Adrenal gland (tissue), 12 donors: ENCODE results near the gene RNF217. TPM values are rescaled to one million over a fixed set of nuclear protein-coding genes. Genes with fewer than 3 reads are reported as not detected.

Experiments
- DNase-seq, 7 donors: peaks; one replicate each; pipeline ENCODE4 v3.0.0-alpha.2; 2019 to 2020
- H3K27ac ChIP-seq, 5 donors: fragments of 200-600 bp; sonication (generic) in 4 of 5; 1 replicate in 3 of 5; 2 replicates in 2 of 5; pipeline versions ENCODE4 v1.5.1 to v1.8.0; 2016 to 2020; ENCODE audit warnings: mild to moderate bottlenecking in 1 of 5
- H3K27me3 ChIP-seq: fragments of 200-600 bp; 2 replicates; pipeline ENCODE4 v1.8.0; 2021
- H3K36me3 ChIP-seq, 2 donors: fragments of 200-600 bp; replicated peaks in 1 of 2; 1 replicate in 1 of 2; 2 replicates in 1 of 2; pipeline versions ENCODE4 v1.5.1 to v1.8.0; 2018 to 2022
- H3K4me1 ChIP-seq, 2 donors: fragments of 200-600 bp; replicated peaks in 1 of 2; 1 replicate in 1 of 2; 2 replicates in 1 of 2; pipeline versions ENCODE4 v1.5.1 to v1.8.0; 2018 to 2021
- H3K4me3 ChIP-seq, 4 donors: fragments of 200-600 bp; sonication (generic) in 3 of 4; one replicate each; pipeline ENCODE4 v1.5.1; 2016 to 2018
- H3K9me3 ChIP-seq, 3 donors: fragments of 200-600 bp; sonication (generic) in 1 of 3; replicated peaks in 1 of 3; 1 replicate in 2 of 3; 2 replicates in 1 of 3; pipeline versions ENCODE4 v1.5.1 to v1.8.0; 2016 to 2021
- POLR2A ChIP-seq, 2 donors: fragments of 450-650 bp; IDR thresholded peaks; one replicate each; pipeline ENCODE4 v1.6.1; 2017; ENCODE audit warnings: antibody characterized with exemption in 2 of 2, mild to moderate bottlenecking in 2 of 2, moderate library complexity in 1 of 2
- WGBS, 4 donors: extraction: QIAGEN DNeasy Blood & Tissue Kit in 2 of 4; methylation state at CpG; one replicate each; pipeline versions ENCODE4 v1.1.5 to v1.1.7; 2013 to 2017; 5-methylcytosine and 5-hydroxymethylcytosine counted together
- intact Hi-C, 2 donors: fragments of 100-400 bp; cut with DNase I; formaldehyde crosslinking; loops; one replicate each; pipeline versions ENCODE4 v1.14.1 to v1.15.0; 2022 to 2023
- polyA plus RNA-seq, 3 donors: library from polyadenylated mRNA; stranded (reverse); fragments of 200-250 nt in 2 of 3; fragments of 350-450 nt in 1 of 3; fragmentation: Illumina TruSeq in 1 of 3; extraction: RNeasy Lipid Tissue Mini Kit (QIAGEN cat#74804) in 1 of 3; gene quantifications; one replicate each; pipeline ENCODE4 v1.2.3, GENCODE V29; 2013 to 2014
- total RNA-seq, 9 donors: library from RNA; depleted of rRNA in 4 of 9; stranded (reverse); fragments of >200 nt in 4 of 9; fragments of 120-200 nt in 1 of 9; fragmentation: NEBNext Ultra II Directional in 1 of 9; extraction: Animal tissue kit (Norgen Biotek cat#: 25700) in 1 of 9; gene quantifications; one replicate each; pipeline versions ENCODE4 v1.1.0 to v1.2.4, GENCODE V29; 2013 to 2023
- TF ChIP-seq, protein P1 (sequence below), 6 experiments: fragments of 450-650 bp in 4 of 6; fragments of 200-600 bp in 2 of 6; sonication (generic) in 1 of 6; IDR thresholded peaks; 1 replicate in 5 of 6; 2 replicates in 1 of 6; pipeline versions ENCODE4 v1.5.1 to v1.8.0; 2016 to 2021; ENCODE audit warnings: antibody characterized with exemption in 6 of 6, mild to moderate bottlenecking in 2 of 6, moderate library complexity in 1 of 6
- donor health status: healthy with polysubstance abuse.
- donor health status: Bipolar disorder and iron deficiency.
- donor health status: DM: yes; HTN: yes; CAD: no.
- donor health status: DM: no; HTN: no; CAD: no.
- donor health status: DM: no; HTN: no; CAD: no.
- donor health status: DM: yes; HTN: yes; CAD: no.

Gene RNF217
- total and polyA plus RNA-seq, 12 donors = 4.6 to 23.0 (median 11.5) TPM

DNA sequence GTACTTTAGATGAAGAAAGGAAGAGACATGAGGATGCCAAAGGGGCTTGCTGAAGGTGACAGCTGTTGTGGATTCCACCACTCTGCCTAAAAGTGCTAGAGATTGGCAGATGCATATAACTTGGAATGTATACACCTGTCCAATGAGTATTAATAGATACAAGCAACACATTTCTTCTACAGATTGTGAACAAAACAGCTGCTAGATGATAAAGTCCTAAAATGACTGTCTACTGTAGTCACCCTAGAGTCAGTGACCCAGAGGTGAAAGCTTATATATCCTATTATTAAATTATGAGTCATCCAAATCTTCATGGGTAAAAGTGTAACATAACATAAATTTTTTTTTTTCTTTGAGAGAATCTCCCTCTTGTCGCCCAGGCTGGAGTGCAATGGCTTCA, 5.2 kb downstream of the RNF217 start:
- Histone ChIP-seq H3K9me3 (no peaks in the 10 kb centered on the region), H3K27me3 (no peaks in the 10 kb centered on the region), H3K27ac (no peak overlapping the region), H3K4me3 (no peak overlapping the region), H3K4me1 (peaks cover 16 to 28% of the 10 kb centered on the region in 2 donors), H3K36me3 (peaks cover 0 to 9% of the 10 kb centered on the region in 2 donors)
- DNase-seq = no peak
- 95 to 100% (median 98%) methylated on average over 1 of the region's 1 CpG for WGBS, 4 donors
- TF ChIP-seq POLR2A (IDR thresholded peaks at IDR 0.05) = no peak
- TF ChIP-seq, protein P1, sequence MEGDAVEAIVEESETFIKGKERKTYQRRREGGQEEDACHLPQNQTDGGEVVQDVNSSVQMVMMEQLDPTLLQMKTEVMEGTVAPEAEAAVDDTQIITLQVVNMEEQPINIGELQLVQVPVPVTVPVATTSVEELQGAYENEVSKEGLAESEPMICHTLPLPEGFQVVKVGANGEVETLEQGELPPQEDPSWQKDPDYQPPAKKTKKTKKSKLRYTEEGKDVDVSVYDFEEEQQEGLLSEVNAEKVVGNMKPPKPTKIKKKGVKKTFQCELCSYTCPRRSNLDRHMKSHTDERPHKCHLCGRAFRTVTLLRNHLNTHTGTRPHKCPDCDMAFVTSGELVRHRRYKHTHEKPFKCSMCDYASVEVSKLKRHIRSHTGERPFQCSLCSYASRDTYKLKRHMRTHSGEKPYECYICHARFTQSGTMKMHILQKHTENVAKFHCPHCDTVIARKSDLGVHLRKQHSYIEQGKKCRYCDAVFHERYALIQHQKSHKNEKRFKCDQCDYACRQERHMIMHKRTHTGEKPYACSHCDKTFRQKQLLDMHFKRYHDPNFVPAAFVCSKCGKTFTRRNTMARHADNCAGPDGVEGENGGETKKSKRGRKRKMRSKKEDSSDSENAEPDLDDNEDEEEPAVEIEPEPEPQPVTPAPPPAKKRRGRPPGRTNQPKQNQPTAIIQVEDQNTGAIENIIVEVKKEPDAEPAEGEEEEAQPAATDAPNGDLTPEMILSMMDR (IDR thresholded peaks at IDR 0.05) = no peak
- intact Hi-C loops = loop anchor here in 1 of 2 donors (10.0 kb wide), 1 partner anchor 147 kb away; no protein-coding TSS in a partner anchor

DNA sequence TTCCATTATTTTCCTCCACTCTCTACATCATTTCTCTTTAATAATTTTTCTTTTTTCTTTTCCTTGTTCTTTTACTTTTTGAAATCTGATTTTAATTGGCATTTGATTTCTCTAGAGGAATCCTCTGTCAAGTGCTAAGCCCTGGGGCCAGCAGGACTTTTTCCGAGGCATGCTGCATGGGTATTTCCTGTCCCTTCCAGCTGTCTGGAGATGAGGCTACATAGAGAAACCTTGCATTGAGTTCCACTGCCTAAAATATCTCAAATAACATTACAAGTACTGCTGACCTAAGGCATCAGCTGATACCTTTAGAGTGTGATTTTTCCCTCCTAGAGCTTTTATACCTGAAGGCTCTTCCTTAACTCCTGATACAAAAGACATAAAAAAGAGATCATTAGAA, 6.2 kb downstream of the RNF217 start:
- WGBS, 4 donors = 64 to 88% (median 75%) methylated on average over 1 of the region's 1 CpG
- Histone ChIP-seq H3K4me1 (peaks cover 16 to 28% of the 10 kb centered on the region in 2 donors), H3K4me3 (no peak overlapping the region), H3K36me3 (peaks cover 0 to 16% of the 10 kb centered on the region in 2 donors), H3K27me3 (no peaks in the 10 kb centered on the region), H3K9me3 (no peaks in the 10 kb centered on the region), H3K27ac (no peak overlapping the region)
- intact Hi-C loops = loop anchor here in 1 of 2 donors (10.0 kb wide), 1 partner anchor 146 kb away; no protein-coding TSS in a partner anchor
- no peak for TF ChIP-seq POLR2A (IDR thresholded peaks at IDR 0.05)
- TF ChIP-seq, protein P1 (IDR thresholded peaks at IDR 0.05) = no peak
- DNase-seq = no peak

DNA sequence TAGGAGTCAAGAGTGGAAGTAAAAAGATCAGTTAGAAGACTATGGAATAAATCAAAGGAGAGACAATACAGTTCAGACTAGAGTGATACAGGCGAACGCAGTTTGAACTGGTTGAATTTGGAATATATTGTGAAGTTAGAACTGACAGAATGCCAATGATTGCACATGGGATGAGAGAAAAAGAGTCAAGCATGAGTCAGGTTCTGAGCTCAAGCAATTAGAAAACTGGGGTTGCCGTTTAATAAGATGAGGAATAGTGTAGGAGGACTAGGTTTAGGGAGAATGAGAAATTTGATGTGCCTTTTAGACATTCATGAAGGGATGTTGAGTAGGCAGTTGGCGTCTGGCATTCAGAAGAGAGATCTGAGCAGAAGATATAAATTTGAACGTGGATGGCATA, 8.0 kb downstream of the RNF217 start:
- H3K4me3 ChIP-seq = no peak overlapping the region
- TF ChIP-seq, protein P1 (IDR thresholded peaks at IDR 0.05) = no peak
- no peak for TF ChIP-seq POLR2A (IDR thresholded peaks at IDR 0.05)
- no peak overlapping the region for H3K27ac ChIP-seq
- intact Hi-C loops = no loop called here
- H3K9me3 ChIP-seq = no peaks in the 10 kb centered on the region
- H3K27me3 ChIP-seq = no peaks in the 10 kb centered on the region
- no peak for DNase-seq
- 91 to 94% (median 93%) methylated on average over 5 of the region's 5 CpGs for WGBS, 4 donors
- peaks cover 0 to 16% of the 10 kb centered on the region in 2 donors for H3K36me3 ChIP-seq
- peaks cover under 1 to 23% of the 10 kb centered on the region in 2 donors for H3K4me1 ChIP-seq

DNA sequence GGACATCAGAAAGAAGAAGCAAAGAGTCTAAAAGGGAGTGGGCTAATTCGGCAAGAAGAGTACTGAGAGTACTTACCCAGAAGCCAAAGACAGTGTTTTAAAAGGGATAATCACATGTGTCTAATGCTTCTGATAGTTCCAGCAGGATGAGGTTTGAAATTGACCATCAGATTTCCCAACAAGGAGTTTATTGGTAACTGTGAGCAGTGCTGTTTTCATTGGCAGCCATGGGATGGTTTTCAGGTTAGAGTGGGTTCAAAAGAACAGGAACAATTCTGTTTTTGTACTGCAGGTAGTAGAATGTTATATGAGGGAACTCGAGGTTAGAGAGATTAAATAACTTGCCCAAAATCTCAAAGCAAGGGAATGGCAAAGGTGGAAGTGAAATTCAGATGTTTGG, 8.5 kb downstream of the RNF217 start:
- Histone ChIP-seq H3K27ac (no peak overlapping the region), H3K4me1 (peaks cover 0 to 18% of the 10 kb centered on the region in 2 donors), H3K9me3 (no peaks in the 10 kb centered on the region), H3K27me3 (no peaks in the 10 kb centered on the region), H3K36me3 (peaks cover 0 to 16% of the 10 kb centered on the region in 2 donors), H3K4me3 (no peak overlapping the region)
- DNase-seq = no peak
- 84 to 93% (median 89%) methylated on average over 2 of the region's 2 CpGs for WGBS, 4 donors
- TF ChIP-seq, protein P1 (IDR thresholded peaks at IDR 0.05) = no peak
- TF ChIP-seq POLR2A (IDR thresholded peaks at IDR 0.05) = no peak
- intact Hi-C loops = no loop called here
